T-helper 22 cell (primary cell): Measurements from ENCODE around the gene MGLL.

Experiments used
- DNase-seq: peaks from one replicate; pipeline ENCODE4 v3.0.0-alpha.2; 2020; ENCODE audit warnings: low read depth

The MGLL gene

GRCh38 chr3:127772827-127773751 lies 49.2 kb downstream of the MGLL start:
- no peak for DNase-seq

GRCh38 chr3:127772273-127772672 lies 50.0 kb downstream of the MGLL start:
- no peak for DNase-seq

GRCh38 chr3:127771746-127772145 lies 50.6 kb downstream of the MGLL start:
- DNase-seq, result no peak

- DNase-seq, result no peak
Measured at GRCh38 chr3:127770671-127771355, 51.5 kb downstream of the MGLL start.

DNA sequence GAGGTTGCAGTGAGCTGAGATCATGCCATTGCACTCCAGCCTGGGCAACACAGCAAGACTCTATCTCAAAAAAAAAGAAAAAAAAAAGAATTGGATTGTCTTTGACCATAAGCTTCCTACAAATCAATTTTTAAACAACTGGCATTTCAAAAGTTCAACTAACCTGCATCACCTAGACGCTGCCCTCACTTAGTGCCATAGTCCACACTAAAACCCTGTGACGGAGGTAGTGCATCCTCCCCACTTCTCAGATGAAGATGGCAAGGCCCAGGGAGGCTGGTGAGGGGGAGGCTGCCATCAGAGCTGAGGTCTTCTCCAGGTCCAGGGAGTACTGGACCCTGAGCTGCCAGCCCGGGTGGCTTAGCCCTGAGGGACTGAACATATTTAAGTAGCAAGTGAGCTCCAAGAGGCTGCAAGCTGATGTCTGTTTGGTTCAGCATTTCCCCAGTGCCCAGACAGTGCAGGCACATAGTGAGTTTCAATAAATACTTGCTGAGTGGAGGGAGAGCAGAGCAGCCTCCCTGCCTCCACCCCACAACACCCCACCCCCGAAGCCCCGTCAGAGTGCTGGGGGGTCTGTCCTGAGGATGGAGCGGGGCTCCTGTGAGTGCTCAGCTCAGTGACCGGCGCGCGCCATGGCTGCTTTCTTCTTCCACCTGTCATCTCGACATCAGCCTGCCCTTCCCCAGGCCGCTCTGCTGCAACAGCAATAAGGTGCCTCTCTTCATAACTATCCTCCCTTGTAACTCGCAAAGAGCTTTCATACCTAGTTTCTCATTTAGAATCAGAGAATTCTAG lies 52.8 kb downstream of the MGLL start:
- DNase-seq, result no peak

- no peak for DNase-seq
Measured at GRCh38 chr3:127768346-127769008, 53.8 kb downstream of the MGLL start.

DNA sequence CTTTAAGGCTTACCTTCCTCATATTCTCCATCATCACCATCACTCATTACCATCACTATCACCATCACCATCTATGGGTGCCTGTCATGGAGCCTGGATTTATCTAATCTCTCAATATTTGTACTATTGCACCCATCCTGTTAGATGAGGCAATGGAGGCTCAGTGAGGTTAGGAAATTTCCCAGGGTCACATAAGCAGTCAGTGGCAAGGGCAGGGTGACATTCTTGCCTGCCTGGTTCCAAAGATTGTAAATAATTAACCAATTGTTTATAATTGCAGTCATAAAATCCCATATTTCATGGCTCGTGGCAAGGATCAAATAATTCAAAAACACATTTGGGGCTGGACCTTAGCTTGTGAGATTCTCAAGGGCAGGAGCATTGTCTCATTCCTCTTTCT lies 55.2 kb downstream of the MGLL start:
- no peak for DNase-seq

DNA sequence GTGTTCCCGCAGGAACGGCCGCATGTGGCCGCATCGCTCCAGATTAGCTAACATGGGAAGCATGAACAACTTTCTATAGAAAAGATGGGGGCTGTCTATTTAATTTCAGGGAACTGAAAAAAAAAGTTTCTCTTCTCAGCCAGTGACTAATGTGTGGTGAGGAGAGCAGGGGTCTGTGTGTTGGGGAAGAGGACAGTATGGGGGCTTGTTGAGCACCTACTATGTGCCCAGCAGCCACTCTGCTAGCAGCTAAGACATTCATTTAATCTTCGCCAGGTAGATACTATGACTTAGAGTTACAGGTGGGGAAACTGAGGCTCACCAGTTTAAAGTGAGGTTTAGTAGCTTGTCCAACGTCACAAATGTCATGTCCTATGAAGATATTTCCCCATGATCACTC lies 56.6 kb downstream of the MGLL start:
- DNase-seq, result no peak

DNA sequence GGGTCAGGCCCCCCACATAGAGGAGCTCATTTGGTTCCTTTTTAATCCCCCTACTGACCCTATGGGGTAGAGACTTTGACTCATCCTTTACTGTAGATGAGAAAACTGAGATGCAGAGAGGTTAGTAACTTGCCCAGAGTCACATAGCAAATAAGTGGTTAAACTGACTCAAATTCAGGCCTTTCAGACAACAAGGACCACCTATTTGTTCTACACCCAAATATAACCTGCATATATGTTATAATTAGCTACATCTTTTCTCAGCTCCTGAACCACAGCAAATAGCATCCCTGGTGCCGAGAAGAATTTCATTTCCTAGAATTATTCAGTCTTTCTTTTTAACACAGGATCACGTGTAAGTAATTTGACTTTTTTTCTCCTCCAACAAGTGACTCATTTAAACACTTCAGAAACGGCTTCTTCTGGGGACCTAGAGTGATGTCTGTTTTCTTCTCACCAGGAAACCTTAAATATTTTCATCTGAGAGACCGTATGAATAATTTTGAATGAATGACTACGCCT lies 57.4 kb downstream of the MGLL start:
- no peak for DNase-seq

GRCh38 chr3:127764301-127764700 lies 58.0 kb downstream of the MGLL start:
- no peak for DNase-seq

- DNase-seq, result no peak
Measured at GRCh38 chr3:127763816-127764215, 58.5 kb downstream of the MGLL start.

DNA sequence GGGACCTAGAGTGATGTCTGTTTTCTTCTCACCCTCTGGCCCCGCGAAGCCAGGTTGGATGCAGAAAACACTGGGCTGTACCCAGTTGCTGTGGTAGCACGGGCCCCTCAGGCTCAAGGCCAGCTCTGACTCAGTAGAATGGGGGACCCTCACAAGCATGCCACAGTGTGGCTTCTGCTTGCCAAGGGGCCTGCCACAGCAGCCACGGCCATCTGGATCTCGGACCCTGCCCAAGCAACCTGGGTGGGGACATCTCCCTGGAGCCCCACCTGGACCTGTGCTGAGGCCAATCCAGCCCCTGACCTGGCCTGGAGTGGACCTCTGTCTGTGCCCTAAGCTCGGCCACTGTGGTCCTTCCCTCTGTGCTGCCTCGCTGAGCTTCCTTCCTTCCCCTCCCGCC lies 59.0 kb downstream of the MGLL start:
- no peak for DNase-seq

DNA sequence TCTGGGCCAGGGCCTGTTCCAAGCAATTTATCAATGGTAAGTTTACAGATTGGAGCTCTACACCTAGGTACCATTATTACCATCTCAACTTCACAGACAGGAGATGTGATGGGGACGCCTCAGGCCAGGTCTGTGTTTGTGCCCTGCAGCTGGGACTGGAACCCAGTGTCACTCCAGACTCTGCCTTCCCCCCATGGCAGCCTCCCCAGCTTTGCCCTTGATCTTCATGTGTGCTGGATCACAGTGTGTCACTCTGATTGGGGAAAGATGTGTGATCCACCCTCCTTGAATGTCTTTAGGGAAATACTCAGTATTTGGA lies 59.6 kb downstream of the MGLL start:
- DNase-seq, result no peak

GRCh38 chr3:127762077-127762786 lies 60.1 kb downstream of the MGLL start:
- no peak for DNase-seq

DNA sequence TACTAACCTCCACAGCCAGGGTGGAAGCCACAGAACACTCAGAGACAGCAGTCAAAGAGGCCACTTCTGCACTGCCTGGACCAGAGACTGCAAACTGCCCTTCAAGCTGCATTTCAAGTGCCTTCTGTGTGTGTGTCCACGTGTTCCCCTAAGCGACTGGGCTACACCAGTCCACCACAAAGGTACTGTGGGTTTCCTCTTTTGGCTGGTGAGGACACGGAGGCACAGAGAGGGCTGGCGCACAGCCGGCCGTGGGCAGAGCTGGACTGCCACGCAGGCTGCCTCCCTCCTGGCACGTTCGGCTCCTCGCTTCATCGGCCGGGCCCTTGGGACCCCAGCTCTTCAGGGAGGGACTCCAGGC lies 60.9 kb downstream of the MGLL start:
- DNase-seq, result no peak

GRCh38 chr3:127760791-127761440 lies 61.4 kb downstream of the MGLL start:
- DNase-seq, result no peak

DNA sequence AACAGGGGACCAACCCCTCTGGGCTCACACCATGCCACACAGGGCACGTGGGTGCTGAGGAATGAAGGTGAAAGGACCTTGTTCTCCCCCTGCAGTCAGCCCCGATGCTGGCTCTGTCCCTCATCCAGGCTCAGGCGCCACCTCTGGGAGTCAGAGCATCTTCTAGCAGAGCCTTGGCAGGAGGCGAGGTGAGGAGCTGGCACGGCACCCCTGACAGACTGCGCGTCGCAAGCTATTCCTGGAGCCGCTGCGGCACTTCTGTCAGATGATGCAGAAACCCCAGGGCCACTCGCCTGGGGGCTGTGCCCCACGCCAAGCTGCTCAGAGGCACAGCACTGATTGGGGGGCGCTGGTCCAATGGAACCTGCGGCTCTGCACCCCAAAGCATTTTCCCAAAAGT lies 62.0 kb downstream of the MGLL start:
- no peak for DNase-seq

GRCh38 chr3:127759826-127760225 lies 62.5 kb downstream of the MGLL start:
- DNase-seq, result no peak

DNA sequence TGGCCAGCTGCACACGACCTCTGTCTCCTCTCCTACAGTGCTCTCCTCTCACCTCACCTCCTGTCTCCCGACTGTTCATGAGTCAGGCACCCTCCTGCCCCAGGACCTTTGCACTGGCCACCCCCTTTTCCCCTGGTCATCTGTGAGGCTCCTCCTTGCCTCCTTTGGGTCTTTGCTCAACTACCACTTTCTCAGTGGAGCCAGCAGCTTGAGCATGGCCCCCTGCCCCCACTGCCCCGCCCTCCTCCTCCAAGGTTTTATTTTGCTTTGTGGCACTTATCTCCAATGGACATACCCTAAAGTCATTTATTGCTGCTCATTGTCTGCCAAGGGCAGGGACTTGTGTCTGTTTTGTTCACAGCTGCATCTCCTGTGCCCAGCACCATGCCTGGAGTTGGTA lies 64.3 kb downstream of the MGLL start:
- no peak for DNase-seq

- DNase-seq, result no peak
Measured at GRCh38 chr3:127755305-127755681, 67.0 kb downstream of the MGLL start.
